HepG2 (cell line): ENCODE results near the gene DCC. TPM values are rescaled to one million over a fixed set of nuclear protein-coding genes. Genes with fewer than 3 reads are reported as not detected.
A peak's percentile ranks its signal among the peaks of the same experiment; 100 is the strongest.

Source experiments
- ATAC-seq: fragments of 200-7000 bp; cut with Tn5 transposase; 3 replicates; pipeline ENCODE4 v1.9.1; 2020; ENCODE audit warnings: mild to moderate bottlenecking, moderate library complexity
- BruUV-seq: library from RNA; stranded (reverse); fragments of 400-500 nt; replicated peaks from 2 replicates; lab custom pipeline; 2021; lab: Mats Ljungman, UMichigan
- CTCF ChIA-PET: fragments of 300-600 bp; formaldehyde crosslinking; extraction: SDS; loops from one replicate; lab custom pipeline; 2021; ENCODE audit warnings: low total read pairs, inconsistent platforms, low intra/inter-chr PET ratio; lab: Yijun Ruan, JAX
- POLR2A ChIA-PET: fragments of 350-600 bp; sonication (Branson Sonifier 250); formaldehyde crosslinking; loops from one replicate; lab custom pipeline; 2020; ENCODE audit warnings: antibody characterized with exemption, inconsistent platforms; lab: Yijun Ruan, JAX
- DNase-seq: peaks from one replicate; pipeline ENCODE4 v3.0.0-alpha.2; 2015; ENCODE audit warnings: low spot score
- FAIRE-seq: peaks from 3 replicates; lab custom pipeline; 2011; peaks lifted over from hg19 to GRCh38; lab: Jason Lieb, UNC
- H2AFZ ChIP-seq: one replicate; pipeline ENCODE4 v1.6.1; 2011; ENCODE audit warnings: low read length, inconsistent platforms
- H3K27ac ChIP-seq: fragments of 300-600 bp; 3 replicates; pipeline ENCODE4 v1.8.0; 2011; ENCODE audit warnings: mixed run types, mild to moderate bottlenecking, mixed read lengths, low read length, inconsistent platforms; ENCODE audit not compliant: insufficient read depth; ENCODE audit errors: extremely low read length
- H3K27me3 ChIP-seq, 2 experiments: fragments of 200-600 bp in 1 of 2; 2 replicates in 1 of 2; 3 replicates in 1 of 2; pipeline versions ENCODE4 v1.6.0 to v1.8.0; 2011; ENCODE audit warnings: low read length in 2 of 2, mild to moderate bottlenecking in 2 of 2, moderate library complexity in 2 of 2, inconsistent platforms in 1 of 2; ENCODE audit not compliant: insufficient read depth in 2 of 2, control insufficient read depth in 1 of 2
- H3K36me3 ChIP-seq, 2 experiments: fragments of 200-600 bp in 1 of 2; replicated peaks in 1 of 2; 2 replicates in 1 of 2; 3 replicates in 1 of 2; pipeline versions ENCODE4 v1.5.1 to v1.8.0; 2011; ENCODE audit warnings: low read length in 2 of 2, inconsistent platforms in 1 of 2; ENCODE audit not compliant: insufficient read depth in 2 of 2, control insufficient read depth in 1 of 2
- H3K4me1 ChIP-seq: 2 replicates; pipeline ENCODE4 v1.5.1; 2012; ENCODE audit warnings: low read length, inconsistent platforms; ENCODE audit not compliant: insufficient read depth
- H3K4me2 ChIP-seq: 2 replicates; pipeline ENCODE4 v1.6.0; 2011; ENCODE audit warnings: low read depth, low read length, inconsistent platforms
- H3K4me3 ChIP-seq, 3 experiments: fragments of 200-600 bp in 1 of 3; sonication (generic), shearing (Covaris generic) in 1 of 3; replicated peaks in 1 of 3; 2 replicates each; pipeline ENCODE4 v1.5.1; 2011 to 2016; ENCODE audit warnings: low read length in 3 of 3, inconsistent platforms in 2 of 3, low read depth in 2 of 3, mild to moderate bottlenecking in 2 of 3, control low read depth in 1 of 3, mixed read lengths in 1 of 3; ENCODE audit not compliant: insufficient read depth in 1 of 3
- H3K79me2 ChIP-seq: one replicate; pipeline ENCODE4 v1.6.1; 2011; ENCODE audit warnings: low read length, inconsistent platforms; ENCODE audit not compliant: insufficient read depth
- H3K9ac ChIP-seq: 2 replicates; pipeline ENCODE4 v1.6.0; 2011; ENCODE audit warnings: mild to moderate bottlenecking, low read depth, low read length, inconsistent platforms; ENCODE audit not compliant: insufficient read depth
- H3K9me3 ChIP-seq: 2 replicates; pipeline ENCODE4 v1.5.1; 2012; ENCODE audit warnings: mild to moderate bottlenecking, low read length
- H4K20me1 ChIP-seq: 2 replicates; pipeline ENCODE4 v1.6.0; 2011; ENCODE audit warnings: inconsistent platforms, mild to moderate bottlenecking, low read length, moderate library complexity; ENCODE audit not compliant: insufficient read depth
- ATF4 ChIP-seq, 2 experiments: fragments of 450-650 bp in 1 of 2; sonication (generic) in 1 of 2; formaldehyde crosslinking; IDR thresholded peaks; 2 replicates each; pipeline versions ENCODE4 v1.5.0 to v1.8.0; 2020 to 2022; ENCODE audit warnings: mild to moderate bottlenecking in 1 of 2, missing genetic modification reagents in 1 of 2
- CTCF ChIP-seq: sonication (generic); formaldehyde crosslinking; IDR thresholded peaks from 2 replicates; pipeline ENCODE4 v1.5.0; 2020; ENCODE audit warnings: mild to moderate bottlenecking, missing genetic modification reagents, moderate library complexity
- ISX ChIP-seq: sonication (generic); formaldehyde crosslinking; conservative IDR thresholded peaks from 2 replicates; pipeline ENCODE4 v1.5.0; 2020; ENCODE audit warnings: missing genetic modification reagents
- NFIC ChIP-seq: IDR thresholded peaks from 2 replicates; pipeline ENCODE4 v1.6.1; 2012; ENCODE audit warnings: mild to moderate bottlenecking, low read length, inconsistent platforms
- PHF8 ChIP-seq: sonication (generic); formaldehyde crosslinking; IDR thresholded peaks from 2 replicates; pipeline ENCODE4 v1.5.0; 2020; ENCODE audit warnings: missing genetic modification reagents
- SMC3 ChIP-seq: IDR thresholded peaks from 2 replicates; pipeline ENCODE4 v1.6.1; 2011; ENCODE audit warnings: low read length, improper control_type of control experiment
- STAG1 ChIP-seq: sonication (generic); formaldehyde crosslinking; IDR thresholded peaks from 2 replicates; pipeline ENCODE4 v1.4.0; 2020; ENCODE audit warnings: missing genetic modification reagents
- ZBTB14 ChIP-seq: sonication (generic); formaldehyde crosslinking; IDR thresholded peaks from 2 replicates; pipeline ENCODE4 v1.4.0; 2020; ENCODE audit warnings: missing genetic modification reagents
- ZNF138 ChIP-seq: sonication (generic); formaldehyde crosslinking; IDR thresholded peaks from 2 replicates; pipeline ENCODE4 v1.5.0; 2020; ENCODE audit warnings: mild to moderate bottlenecking, low read depth, missing genetic modification reagents
- WGBS: methylation state at CpG from one replicate; pipeline ENCODE4 v1.1.6; 2017; ENCODE audit warnings: low lambda C conversion rate; 5-methylcytosine and 5-hydroxymethylcytosine counted together
- in situ Hi-C: cut with HindIII; loops from 2 replicates; pipeline ENCODE4 v1.10.0; 2017; ENCODE audit warnings: low pct_unique_long_range_greater_than_20kb; ENCODE audit not compliant: extremely low pct_ligation_motif_present
- intact Hi-C: fragments of 100-400 bp; cut with micrococcal nuclease; formaldehyde crosslinking; loops from one replicate; pipeline ENCODE4 v1.10.0; 2022; ENCODE audit not compliant: unreplicated experiment
- polyA plus RNA-seq, 8 experiments: library from polyadenylated mRNA; depleted of rRNA in 3 of 8; stranded (reverse) in 7 of 8; unstranded in 1 of 8; fragments of >200 nt; fragmentation: Illumina TruSeq in 4 of 8; extraction: Trizol in 4 of 8; gene quantifications; 2 replicates each; pipeline versions ENCODE4 v1.2.1 to v1.2.3, GENCODE V29; 2011 to 2016; ENCODE audit warnings: low read depth in 4 of 8, missing spikeins in 1 of 8, mixed read lengths in 1 of 8; ENCODE audit not compliant: insufficient read depth in 1 of 8
- total RNA-seq, 5 experiments: library from RNA; depleted of rRNA; stranded (reverse); fragments of >200 nt; fragmentation: Illumina TruSeq; extraction: Trizol; gene quantifications; 2 replicates each; pipeline ENCODE4 v1.2.3, GENCODE V29; 2016; ENCODE audit warnings: low read depth in 1 of 5

DCC gene
- total and polyA plus RNA-seq, 2 of the 13 experiments (the other 11 are each of a cell fraction or from before 2014, with no cell fraction given): not detected

DNA sequence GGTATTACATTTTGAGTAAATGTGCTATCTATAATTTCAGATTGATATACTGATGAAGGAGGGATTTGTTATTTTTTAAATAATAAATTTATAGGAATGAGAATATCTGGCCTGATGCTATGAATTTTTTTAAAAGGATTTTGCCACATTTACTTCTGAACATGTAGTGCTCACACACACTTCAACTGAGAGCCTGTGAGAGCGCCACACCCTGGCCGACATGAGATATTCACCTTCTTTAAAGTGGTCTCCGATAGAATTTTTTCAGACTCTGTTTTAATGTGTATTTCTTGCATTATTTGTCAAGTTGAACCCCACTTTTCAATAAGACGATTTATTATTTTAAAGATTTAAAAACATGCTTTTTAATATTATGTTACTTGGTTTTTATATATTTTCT, 813.3 kb downstream of the DCC start:
- no peaks in the 10 kb centered on the region for H3K4me1 ChIP-seq
- H3K9me3 ChIP-seq: no peaks in the 10 kb centered on the region
- intact Hi-C loops (loop anchor here (5.0 kb wide), 1 partner anchor 1531 kb away; no protein-coding TSS in a partner anchor), in situ Hi-C loops (no loop called here)
- ATAC-seq (peak; percentile 37; the same call in 1 of the 3 replicates), FAIRE-seq (no peak), DNase-seq (peak; percentile 2)
- H2AFZ ChIP-seq: no peak overlapping the region
- H3K4me2 ChIP-seq: no peak overlapping the region
- H4K20me1 ChIP-seq: no peaks in the 10 kb centered on the region
- no TSS peak for BruUV-seq
- H3K4me3 ChIP-seq: no peak overlapping the region
- TF ChIP-seq ZNF138 (CRISPR knock-in tag) (no peak), NFIC (no peak), ZBTB14 (CRISPR knock-in tag) (no peak), STAG1 (CRISPR knock-in tag) (peak; percentile 12; the same call in 1 of the 2 replicates), ATF4 (CRISPR knock-in tag; IDR thresholded peaks at IDR 0.05) (no peak), CTCF (CRISPR knock-in tag) (peak; percentile 21; the same call in 1 of the 2 replicates), ISX (CRISPR knock-in tag) (no peak), PHF8 (CRISPR knock-in tag) (no peak), SMC3 (0 out of 2 replicates have a peak, but pooled peaks have one; percentile 9)
- ChIA-PET POLR2A (no interaction called here), CTCF (no interaction called here)
- H3K9ac ChIP-seq: no peak overlapping the region
- H3K27ac ChIP-seq: no peak overlapping the region
- no peaks in the 10 kb centered on the region for H3K27me3 ChIP-seq
- H3K79me2 ChIP-seq: no peaks in the 10 kb centered on the region
- 5% methylated on average over 4 of the region's 4 CpGs for WGBS
- H3K36me3 ChIP-seq: no peaks in the 10 kb centered on the region
